Limb (tissue), 2 donors: ENCODE measurements around the gene ZNF324.

ENCODE experiments used
- DNase-seq, 2 donors: peaks; one replicate each; pipeline ENCODE4 v3.0.0-alpha.2; 2016; ENCODE audit errors: extremely low spot score in 2 of 2

ZNF324 gene

DNA sequence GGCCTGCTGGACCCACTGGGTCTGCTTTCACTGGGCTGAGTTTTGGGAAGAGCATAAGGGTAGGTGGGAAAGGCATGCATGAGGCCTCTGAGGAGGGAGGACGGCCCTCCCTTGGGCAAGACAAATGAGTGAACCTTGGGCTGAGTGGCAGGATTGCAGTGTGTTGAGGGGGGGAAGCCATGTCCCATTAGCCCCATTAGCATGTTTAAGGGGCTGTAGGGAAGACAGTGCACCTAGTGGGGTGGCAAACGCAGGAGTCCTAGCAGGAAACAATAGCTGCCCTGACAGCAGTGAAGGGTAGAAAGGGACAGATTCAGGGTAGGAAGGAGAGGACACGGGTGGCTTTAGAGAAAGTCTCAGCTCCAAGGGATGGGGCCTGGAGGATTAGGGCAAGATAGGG, 55.8 kb downstream of the ZNF324 start:
- no peak for DNase-seq
